ENCODE results near the gene ABCA10.

ABCA10 gene

DNA sequence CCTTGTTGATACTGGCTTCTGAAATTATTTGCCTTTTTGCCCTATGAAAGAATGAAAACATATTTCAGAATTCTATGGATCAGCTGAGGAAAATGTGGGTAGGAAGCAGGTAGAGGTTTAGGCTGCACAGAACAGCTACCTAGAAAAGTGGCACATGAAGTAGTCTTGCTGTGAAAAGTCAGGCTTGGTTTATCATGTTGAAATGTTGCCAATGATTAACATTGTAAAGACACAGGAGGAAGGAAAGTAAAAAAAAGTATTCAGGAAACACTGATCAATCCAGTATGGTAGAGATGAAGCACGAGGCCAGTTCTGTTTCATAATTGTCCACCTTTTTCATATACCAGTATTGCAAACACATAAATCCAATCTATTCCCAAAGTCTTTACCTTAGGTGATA lies 116.8 kb downstream of the ABCA10 start:
- Histone ChIP-seq H3K4me1 (ENCODE audit: control insufficient read depth in 1 of 2, insufficient read depth in 1 of 2, low read depth in 1 of 2, low read length in 1 of 2) (no peaks in the 10 kb centered on the region), H3K27ac (no peak overlapping the region), H3K4me3 (ENCODE audit: low read depth in 1 of 2, low read length in 1 of 2) (no peak overlapping the region), H3K9me3 (no peaks in the 10 kb centered on the region), H3K27me3 (no peaks in the 10 kb centered on the region), H3K36me3 (no peaks in the 10 kb centered on the region)
- TF ChIP-seq, protein P1, sequence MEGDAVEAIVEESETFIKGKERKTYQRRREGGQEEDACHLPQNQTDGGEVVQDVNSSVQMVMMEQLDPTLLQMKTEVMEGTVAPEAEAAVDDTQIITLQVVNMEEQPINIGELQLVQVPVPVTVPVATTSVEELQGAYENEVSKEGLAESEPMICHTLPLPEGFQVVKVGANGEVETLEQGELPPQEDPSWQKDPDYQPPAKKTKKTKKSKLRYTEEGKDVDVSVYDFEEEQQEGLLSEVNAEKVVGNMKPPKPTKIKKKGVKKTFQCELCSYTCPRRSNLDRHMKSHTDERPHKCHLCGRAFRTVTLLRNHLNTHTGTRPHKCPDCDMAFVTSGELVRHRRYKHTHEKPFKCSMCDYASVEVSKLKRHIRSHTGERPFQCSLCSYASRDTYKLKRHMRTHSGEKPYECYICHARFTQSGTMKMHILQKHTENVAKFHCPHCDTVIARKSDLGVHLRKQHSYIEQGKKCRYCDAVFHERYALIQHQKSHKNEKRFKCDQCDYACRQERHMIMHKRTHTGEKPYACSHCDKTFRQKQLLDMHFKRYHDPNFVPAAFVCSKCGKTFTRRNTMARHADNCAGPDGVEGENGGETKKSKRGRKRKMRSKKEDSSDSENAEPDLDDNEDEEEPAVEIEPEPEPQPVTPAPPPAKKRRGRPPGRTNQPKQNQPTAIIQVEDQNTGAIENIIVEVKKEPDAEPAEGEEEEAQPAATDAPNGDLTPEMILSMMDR (IDR thresholded peaks at IDR 0.05): no peak

DNA sequence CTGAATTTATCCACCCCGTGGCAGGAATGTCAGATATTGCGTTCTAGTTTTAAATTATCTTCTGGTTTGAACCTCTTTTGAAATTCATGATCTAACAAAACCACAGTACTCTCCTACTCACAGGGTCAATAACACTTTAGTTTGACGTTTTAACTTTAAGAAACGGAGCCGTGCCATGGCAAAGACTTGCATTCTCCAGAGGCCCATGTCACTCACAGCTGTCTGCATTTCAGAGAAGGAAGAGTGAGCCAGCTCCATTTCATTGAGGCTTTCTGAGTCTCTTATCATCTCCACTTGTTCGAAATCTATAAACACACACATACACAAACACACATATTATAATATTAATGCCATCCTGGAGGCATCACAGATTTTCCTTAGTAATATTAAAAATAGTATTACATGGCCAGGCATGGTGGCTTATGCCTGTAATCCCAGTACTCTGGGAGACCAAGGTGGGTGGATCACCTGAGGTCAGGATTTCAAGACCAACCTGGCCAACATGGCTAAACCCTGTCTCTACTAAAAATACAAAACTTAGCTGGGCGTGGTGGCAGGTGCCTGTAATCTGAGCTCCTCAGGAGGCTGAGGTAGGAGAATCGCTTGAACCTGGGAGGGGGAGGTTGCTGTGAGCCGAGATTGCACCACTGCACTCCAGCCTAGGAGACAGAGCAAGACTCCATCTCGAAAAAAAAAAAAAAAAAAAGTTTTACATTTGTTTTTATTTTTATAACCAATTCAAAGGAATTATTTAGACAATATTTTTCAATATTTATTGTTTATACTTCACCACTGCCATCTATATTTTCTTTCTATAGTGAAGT lies 122.5 kb downstream of the ABCA10 start:
- Histone ChIP-seq H3K27ac (no peak overlapping the region), H3K9me3 (no peaks in the 10 kb centered on the region), H3K4me3 (ENCODE audit: low read depth in 1 of 2, low read length in 1 of 2) (no peak overlapping the region), H3K4me1 (ENCODE audit: control insufficient read depth in 1 of 2, insufficient read depth in 1 of 2, low read depth in 1 of 2, low read length in 1 of 2) (no peaks in the 10 kb centered on the region), H3K27me3 (no peaks in the 10 kb centered on the region), H3K36me3 (no peaks in the 10 kb centered on the region)
- TF ChIP-seq, protein P1 (IDR thresholded peaks at IDR 0.05): no peak

GRCh38 chr17:69103557-69104233 lies 124.9 kb downstream of the ABCA10 start:
- TF ChIP-seq, protein P1 (IDR thresholded peaks at IDR 0.05): no peak
- Histone ChIP-seq H3K36me3 (no peaks in the 10 kb centered on the region), H3K4me3 (ENCODE audit: low read depth in 1 of 2, low read length in 1 of 2) (no peak overlapping the region), H3K27ac (no peak overlapping the region), H3K27me3 (no peaks in the 10 kb centered on the region), H3K9me3 (no peaks in the 10 kb centered on the region), H3K4me1 (ENCODE audit: control insufficient read depth in 1 of 2, insufficient read depth in 1 of 2, low read depth in 1 of 2, low read length in 1 of 2) (no peaks in the 10 kb centered on the region)

GRCh38 chr17:69098625-69099024 lies 130.0 kb downstream of the ABCA10 start:
- Histone ChIP-seq H3K4me3 (ENCODE audit: low read depth in 1 of 2, low read length in 1 of 2) (no peak overlapping the region), H3K36me3 (no peaks in the 10 kb centered on the region), H3K27ac (no peak overlapping the region), H3K27me3 (no peaks in the 10 kb centered on the region), H3K4me1 (ENCODE audit: control insufficient read depth in 1 of 2, insufficient read depth in 1 of 2, low read depth in 1 of 2, low read length in 1 of 2) (peaks cover under 1 to 8% of the 10 kb centered on the region in 2 experiments), H3K9me3 (no peaks in the 10 kb centered on the region)
- TF ChIP-seq, protein P1 (IDR thresholded peaks at IDR 0.05): no peak

All from neutrophil (primary cell).